Transverse colon (tissue), 4 donors: ENCODE results near the gene ZNF107. TPM values are rescaled to one million over a fixed set of nuclear protein-coding genes. Genes with fewer than 3 reads are reported as not detected.

ENCODE experiments used
- DNase-seq: peaks from one replicate; pipeline ENCODE4 v3.0.0-alpha.2; 2019
- H3K27ac ChIP-seq, 4 donors: fragments of 200-600 bp; sonication (generic); 2 replicates each; pipeline ENCODE4 v1.5.1; 2016 to 2018; ENCODE audit warnings: inconsistent platforms in 4 of 4
- H3K27me3 ChIP-seq: fragments of 200-600 bp; sonication (generic); 2 replicates; pipeline ENCODE4 v1.5.1; 2017; ENCODE audit warnings: inconsistent platforms
- H3K36me3 ChIP-seq, 4 donors: fragments of 200-600 bp; sonication (generic); 2 replicates each; pipeline ENCODE4 v1.5.1; 2017 to 2019; ENCODE audit warnings: inconsistent platforms in 4 of 4
- H3K4me1 ChIP-seq, 4 donors: fragments of 200-600 bp; sonication (generic); 2 replicates each; pipeline ENCODE4 v1.5.1; 2017 to 2020; ENCODE audit warnings: inconsistent platforms in 4 of 4
- H3K4me3 ChIP-seq, 4 donors: fragments of 200-600 bp; sonication (generic); 1 replicate in 1 of 4; 2 replicates in 3 of 4; pipeline versions ENCODE4 v1.5.1 to v1.6.1; 2017 to 2019; ENCODE audit warnings: inconsistent platforms in 4 of 4
- H3K9me3 ChIP-seq, 2 donors: fragments of 200-600 bp; sonication (generic); 2 replicates each; pipeline ENCODE4 v1.5.1; 2017 to 2019; ENCODE audit warnings: inconsistent platforms in 2 of 2
- CTCF ChIP-seq, 5 experiments: fragments of 200-600 bp in 3 of 5; fragments of 450-650 bp in 2 of 5; sonication (generic) in 3 of 5; IDR thresholded peaks; 1 replicate in 2 of 5; 2 replicates in 3 of 5; pipeline ENCODE4 v1.5.1; 2016 to 2017; ENCODE audit warnings: antibody characterized with exemption in 5 of 5, inconsistent platforms in 3 of 5, mild to moderate bottlenecking in 2 of 5, moderate library complexity in 1 of 5
- EP300 ChIP-seq: sonication (generic); formaldehyde crosslinking; IDR thresholded peaks from one replicate; pipeline ENCODE4 v1.6.1; 2017; ENCODE audit warnings: antibody characterized with exemption, low read depth
- POLR2A ChIP-seq: fragments of 450-650 bp; IDR thresholded peaks from one replicate; pipeline ENCODE4 v1.6.1; 2016; ENCODE audit warnings: antibody characterized with exemption, mild to moderate bottlenecking, moderate library complexity
- POLR2AphosphoS5 ChIP-seq, 3 donors: sonication (generic); formaldehyde crosslinking; IDR thresholded peaks; one replicate each; pipeline ENCODE4 v1.6.1; 2016; ENCODE audit warnings: antibody characterized with exemption in 3 of 3
- WGBS, 2 donors: methylation state at CpG; one replicate each; pipeline ENCODE4 v1.1.5; 2018; ENCODE audit warnings: low coverage in 1 of 2; 5-methylcytosine and 5-hydroxymethylcytosine counted together
- in situ Hi-C, 4 donors: fragments of 200-750 bp; cut with MboI; loops; one replicate each; pipeline versions ENCODE4 v1.15.0 to v1.15.1; 2017; ENCODE audit warnings: low sequenced_read_pairs in 3 of 4, low pct_ligation_motif_present in 1 of 4, low pct_unique_long_range_greater_than_20kb in 1 of 4
- intact Hi-C: fragments of 100-400 bp; cut with DNase I; formaldehyde crosslinking; loops from one replicate; pipeline ENCODE4 v1.15.1; 2023; ENCODE audit warnings: low total_unique reads
- total RNA-seq, 4 donors: library from RNA; depleted of rRNA; stranded (reverse); fragments of >200 nt; gene quantifications; one replicate each; pipeline ENCODE4 v1.1.0, GENCODE V29; 2016

Gene ZNF107
- total RNA-seq, 4 donors from 2014 or later, result 3.8 to 11.2 (median 8.4) TPM

GRCh38 chr7:64651203-64651602 lies 14.7 kb upstream of the ZNF107 start:
- Histone ChIP-seq H3K36me3 (no peaks in the 10 kb centered on the region), H3K27ac (no peak overlapping the region), H3K9me3 (no peaks in the 10 kb centered on the region), H3K4me1 (no peaks in the 10 kb centered on the region), H3K4me3 (no peak overlapping the region), H3K27me3 (no peaks in the 10 kb centered on the region)
- intact Hi-C loops, result no loop called here
- DNase-seq, result no peak
- TF ChIP-seq POLR2A (no peak), CTCF (IDR thresholded peaks at IDR 0.05) (no peak), POLR2AphosphoS5 (IDR thresholded peaks at IDR 0.05) (no peak), EP300 (no peak)
- WGBS, 2 donors, result 88% methylated on average over 1 of the region's 1 CpG; no CpG with 5 or more reads in 1 of the 2 donors
- in situ Hi-C loops, result loop anchor here in 2 of 4 donors (25.0 kb wide), 2 partner anchors 136 to 339 kb away; partner anchors contain the start of genes ZNF138 (in 1 of the 2) and ZNF736 (in 1 of the 2)

GRCh38 chr7:64651632-64652165 lies 14.2 kb upstream of the ZNF107 start:
- in situ Hi-C loops, result loop anchor here in 2 of 4 donors (25.0 kb wide), 2 partner anchors 136 to 339 kb away; partner anchors contain the start of genes ZNF138 (in 1 of the 2) and ZNF736 (in 1 of the 2)

GRCh38 chr7:64653721-64654401 lies 12.1 kb upstream of the ZNF107 start:
- Histone ChIP-seq H3K27ac (no peak overlapping the region), H3K36me3 (no peaks in the 10 kb centered on the region), H3K4me1 (no peaks in the 10 kb centered on the region), H3K9me3 (no peaks in the 10 kb centered on the region), H3K27me3 (no peaks in the 10 kb centered on the region), H3K4me3 (no peak overlapping the region)
- in situ Hi-C loops, result loop anchor here in 2 of 4 donors (25.0 kb wide), 2 partner anchors 133 to 342 kb away; partner anchors contain the start of genes ZNF138 (in 1 of the 2) and ZNF736 (in 1 of the 2)
- WGBS, 2 donors, result 81 to 85% methylated on average over 4 to 11 of the region's 11 CpGs
- TF ChIP-seq POLR2A (no peak), POLR2AphosphoS5 (IDR thresholded peaks at IDR 0.05) (no peak), EP300 (no peak), CTCF (IDR thresholded peaks at IDR 0.05) (no peak)
- DNase-seq, result no peak
- intact Hi-C loops, result no loop called here

More at GRCh38 chr7:64651632-64652165, 14.2 kb upstream of the ZNF107 start:
- Histone ChIP-seq H3K9me3 (no peaks in the 10 kb centered on the region), H3K27me3 (no peaks in the 10 kb centered on the region), H3K4me3 (no peak overlapping the region), H3K36me3 (no peaks in the 10 kb centered on the region), H3K27ac (no peak overlapping the region), H3K4me1 (no peaks in the 10 kb centered on the region)
- no peak for DNase-seq
- intact Hi-C loops, result no loop called here
- TF ChIP-seq POLR2A (no peak), EP300 (no peak), CTCF (IDR thresholded peaks at IDR 0.05) (no peak), POLR2AphosphoS5 (IDR thresholded peaks at IDR 0.05) (no peak)
- 78 to 84% methylated on average over 1 to 4 of the region's 4 CpGs for WGBS, 2 donors

GRCh38 chr7:64654796-64655548 lies 11.0 kb upstream of the ZNF107 start:
- H3K4me3 ChIP-seq, result no peak overlapping the region
- H3K27ac ChIP-seq, result no peak overlapping the region
- H3K4me1 ChIP-seq, result no peaks in the 10 kb centered on the region
- intact Hi-C loops, result no loop called here
- DNase-seq, result no peak
- 79 to 93% methylated on average over 2 to 5 of the region's 5 CpGs for WGBS, 2 donors
- H3K9me3 ChIP-seq, result no peaks in the 10 kb centered on the region
- in situ Hi-C loops, result loop anchor here in 2 of 4 donors (25.0 kb wide), 2 partner anchors 132 to 343 kb away; partner anchors contain the start of genes ZNF138 (in 1 of the 2) and ZNF736 (in 1 of the 2)
- H3K36me3 ChIP-seq, result no peaks in the 10 kb centered on the region
- no peaks in the 10 kb centered on the region for H3K27me3 ChIP-seq
- TF ChIP-seq POLR2AphosphoS5 (IDR thresholded peaks at IDR 0.05), result no peak
- TF ChIP-seq CTCF (IDR thresholded peaks at IDR 0.05), result no peak
- TF ChIP-seq EP300, result no peak
- TF ChIP-seq POLR2A, result no peak
